HG03439 (cell line): ENCODE results near the gene OPHN1.
"Not testable (repeated sequence)": the region's sequence is repeated elsewhere in the genome, so short reads cannot be mapped to it uniquely, and the experiment has no call there.

Experiments used
- ATAC-seq: cut with Tn5 transposase; IDR thresholded peaks from one replicate; pipeline ENCODE4 v1.9.1; 2021; ENCODE audit warnings: mild to moderate bottlenecking, moderate library complexity; ENCODE audit not compliant: unreplicated experiment

OPHN1 gene

DNA sequence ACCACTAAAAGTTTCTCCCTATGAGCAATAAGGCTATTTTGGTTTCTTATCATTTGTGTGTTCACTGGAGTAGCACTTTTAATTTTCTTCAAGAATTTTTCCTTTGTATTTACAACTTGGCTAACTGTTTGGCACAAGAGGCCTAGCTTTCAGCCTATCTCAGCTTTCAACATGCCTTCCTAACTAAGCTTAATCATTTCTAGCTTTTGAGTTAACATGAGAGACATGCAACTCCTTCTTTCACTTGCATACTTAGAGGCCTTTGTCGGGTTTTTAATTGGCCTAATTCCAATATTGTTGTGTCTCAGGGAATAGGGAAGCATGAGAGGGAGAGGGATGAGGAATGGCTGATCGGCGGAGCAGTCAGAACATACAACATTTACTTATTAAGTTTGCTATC is 349.8 kb downstream of the OPHN1 start:
- ATAC-seq: no peak

DNA sequence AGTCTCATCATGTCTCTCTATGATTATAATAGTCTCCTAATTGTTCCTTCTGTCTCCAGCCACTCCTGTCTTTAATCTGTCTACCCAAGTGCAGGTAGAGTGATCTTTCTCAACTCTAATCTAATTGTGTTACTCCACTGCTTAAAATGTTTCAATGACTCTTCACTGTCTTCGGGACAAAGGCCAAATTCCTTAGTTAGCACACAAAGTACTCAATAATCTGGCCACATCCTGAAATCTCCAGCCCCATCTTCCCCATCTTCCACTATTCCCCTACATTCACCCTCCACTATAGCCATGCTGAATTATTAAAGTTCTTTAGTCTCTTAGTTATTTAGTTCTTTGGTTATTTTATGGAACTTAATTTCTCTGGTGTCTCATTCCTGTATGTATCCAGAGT is 353.3 kb downstream of the OPHN1 start:
- ATAC-seq: no peak

- ATAC-seq: not testable (repeated sequence)
Measured at GRCh38 chrX:68078801-68079200, 354.5 kb downstream of the OPHN1 start.

DNA sequence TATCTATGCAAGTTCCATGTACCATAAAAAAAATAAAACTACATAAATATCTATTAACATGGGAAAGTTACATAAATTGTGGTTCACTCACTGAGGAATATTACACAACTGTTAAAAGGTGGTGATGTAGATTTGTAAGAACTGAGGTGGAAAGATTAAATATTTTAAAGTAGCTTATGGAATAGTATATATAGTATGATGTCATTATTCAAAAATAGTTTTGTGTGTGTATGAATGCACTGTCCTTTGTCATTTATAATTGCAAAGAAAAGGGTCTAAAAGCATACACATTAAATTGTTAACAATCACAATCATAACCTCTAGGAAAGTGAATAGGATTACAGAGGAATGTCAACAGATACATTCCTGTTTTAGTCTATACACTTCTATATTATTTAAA is 355.9 kb downstream of the OPHN1 start:
- ATAC-seq: no peak

DNA sequence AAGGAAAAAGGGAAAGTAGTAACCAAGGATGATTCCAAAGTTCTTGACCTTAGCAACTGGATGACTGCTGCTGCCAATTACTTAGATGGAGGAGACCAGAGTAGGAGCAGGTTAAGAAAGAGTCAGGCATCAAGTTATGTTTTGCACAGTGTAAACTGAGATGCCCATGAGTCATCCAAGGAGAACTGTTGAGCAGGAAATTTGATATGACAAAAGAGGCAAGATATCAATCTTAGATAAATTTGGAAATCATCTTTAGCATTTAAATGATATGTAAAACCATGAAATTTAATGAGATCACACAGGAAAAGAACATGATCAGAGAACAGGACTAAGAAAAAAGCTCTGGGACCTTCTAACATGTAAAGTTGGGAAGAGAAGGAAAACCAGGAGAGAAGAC is 361.3 kb downstream of the OPHN1 start:
- no peak for ATAC-seq

DNA sequence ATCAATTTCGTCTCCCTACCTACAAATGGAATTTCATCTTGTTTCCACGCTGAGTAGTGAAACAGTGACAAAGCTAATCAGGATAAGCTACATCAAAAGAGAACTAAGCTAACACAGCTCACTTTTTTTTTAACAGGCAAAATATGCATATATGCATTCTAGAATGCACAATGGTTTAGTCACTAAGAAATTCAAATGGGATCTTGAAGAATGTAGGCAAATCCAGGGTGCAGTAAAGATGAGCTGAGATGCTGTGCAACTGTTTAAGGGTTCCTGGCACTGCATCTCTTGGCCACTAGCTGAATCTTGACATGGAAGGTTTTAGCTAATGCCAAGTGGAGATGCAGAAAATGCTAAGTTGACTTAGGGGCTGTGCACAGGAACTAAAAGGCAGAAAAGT is 363.2 kb downstream of the OPHN1 start:
- not testable (repeated sequence) for ATAC-seq

- ATAC-seq: no peak
Measured at GRCh38 chrX:68061206-68061535, 372.1 kb downstream of the OPHN1 start.

- no peak for ATAC-seq
Measured at GRCh38 chrX:68060506-68061205, 372.6 kb downstream of the OPHN1 start.

DNA sequence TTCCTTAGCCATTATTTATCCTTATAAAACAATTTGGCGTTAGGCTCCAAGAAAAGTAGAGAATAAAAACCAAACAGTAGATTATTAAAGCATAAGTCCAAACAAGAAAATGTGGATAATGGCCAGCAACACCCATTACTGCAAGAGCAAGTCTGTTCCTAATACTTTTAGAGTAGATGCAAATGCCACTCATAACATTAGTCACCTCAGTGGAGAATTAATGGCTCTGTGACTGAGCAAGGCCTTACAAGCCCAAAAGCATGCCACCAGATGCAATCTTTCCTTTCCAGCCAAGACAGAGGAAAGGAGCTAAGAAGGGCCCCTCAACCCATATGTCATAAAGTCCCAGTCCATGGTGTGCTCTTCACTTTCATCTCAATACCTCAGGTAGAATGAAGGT is 373.8 kb downstream of the OPHN1 start:
- no peak for ATAC-seq

DNA sequence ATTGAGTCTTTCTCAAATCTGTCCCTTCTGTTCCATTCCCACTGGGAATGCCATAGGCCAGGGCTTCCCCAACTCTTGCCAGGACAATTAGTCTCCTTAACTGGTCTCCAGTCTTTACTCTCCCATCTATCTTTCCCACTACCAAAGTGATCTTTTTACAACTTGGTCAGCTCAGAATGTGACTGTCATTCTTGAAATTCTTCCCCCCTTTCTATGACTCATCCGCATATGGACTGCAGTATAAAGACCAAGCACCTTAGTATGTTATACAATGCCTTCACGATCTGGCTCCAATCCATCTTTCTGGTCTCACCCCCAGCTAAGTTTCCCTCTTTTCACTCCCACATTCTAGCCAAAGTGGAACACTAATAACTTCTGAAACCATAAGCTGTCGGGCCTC is 383.8 kb downstream of the OPHN1 start:
- ATAC-seq: no peak

GRCh38 chrX:68048774-68049173 is 384.5 kb downstream of the OPHN1 start:
- ATAC-seq: no peak

DNA sequence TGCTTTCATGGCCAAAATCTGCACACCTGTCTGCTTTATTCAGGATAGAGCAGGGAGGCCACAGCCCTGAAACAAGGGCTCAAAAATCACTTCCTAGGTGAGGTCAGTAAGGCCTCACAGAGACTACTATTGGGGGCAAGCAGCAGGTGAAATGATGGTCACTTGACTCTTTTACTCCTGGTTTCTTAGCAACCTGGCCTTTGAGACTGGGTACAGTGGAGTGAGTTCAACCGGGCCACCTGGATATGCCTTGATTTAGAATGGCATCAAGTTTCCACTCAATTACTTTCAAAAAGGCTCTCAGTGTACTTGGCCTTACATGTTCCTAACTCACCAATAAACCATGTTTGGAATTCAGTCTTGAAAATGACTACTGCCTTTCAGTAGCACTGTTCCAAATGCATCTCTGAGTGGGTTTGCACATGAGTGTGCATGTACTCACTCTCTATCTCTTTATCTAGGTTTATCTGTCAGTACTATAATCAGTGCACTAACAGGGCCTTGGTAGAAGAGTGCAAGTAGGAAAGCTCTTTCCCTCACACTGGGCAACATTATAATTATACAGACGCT is 388.2 kb downstream of the OPHN1 start:
- no peak for ATAC-seq

GRCh38 chrX:68043713-68044438 is 389.4 kb downstream of the OPHN1 start:
- no peak for ATAC-seq

- ATAC-seq: no peak
Measured at GRCh38 chrX:68041110-68041509, 392.2 kb downstream of the OPHN1 start.

GRCh38 chrX:68018248-68019203 is 414.8 kb downstream of the OPHN1 start:
- ATAC-seq: no peak

GRCh38 chrX:67998540-67998939 is 434.8 kb downstream of the OPHN1 start:
- no peak for ATAC-seq
